ENCODE results near the gene VILL.

DNA sequence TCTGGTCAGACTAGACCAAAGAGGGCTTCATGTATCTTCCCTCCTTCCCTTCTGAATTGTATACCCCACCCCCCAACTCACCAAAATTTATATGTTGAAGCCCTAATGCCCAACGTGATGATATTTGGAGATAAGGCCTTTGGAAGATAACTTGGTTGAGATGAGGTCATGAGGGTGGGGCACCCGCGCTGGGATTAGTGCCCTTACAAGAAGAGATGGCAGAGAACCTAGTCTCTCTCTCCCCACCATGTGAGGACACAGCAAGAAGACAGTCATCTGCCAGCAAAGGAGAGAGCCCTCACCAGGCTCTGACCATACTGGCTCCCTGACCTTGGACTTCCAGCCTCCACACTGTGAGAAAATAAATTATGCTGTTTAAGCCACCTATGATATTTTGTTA is 25.4 kb downstream of the VILL start:
- TF ChIP-seq EZH2 (IDR thresholded peaks at IDR 0.05; ENCODE audit: borderline replicate concordance, low read length) = no peak
- TF ChIP-seq, protein P1, sequence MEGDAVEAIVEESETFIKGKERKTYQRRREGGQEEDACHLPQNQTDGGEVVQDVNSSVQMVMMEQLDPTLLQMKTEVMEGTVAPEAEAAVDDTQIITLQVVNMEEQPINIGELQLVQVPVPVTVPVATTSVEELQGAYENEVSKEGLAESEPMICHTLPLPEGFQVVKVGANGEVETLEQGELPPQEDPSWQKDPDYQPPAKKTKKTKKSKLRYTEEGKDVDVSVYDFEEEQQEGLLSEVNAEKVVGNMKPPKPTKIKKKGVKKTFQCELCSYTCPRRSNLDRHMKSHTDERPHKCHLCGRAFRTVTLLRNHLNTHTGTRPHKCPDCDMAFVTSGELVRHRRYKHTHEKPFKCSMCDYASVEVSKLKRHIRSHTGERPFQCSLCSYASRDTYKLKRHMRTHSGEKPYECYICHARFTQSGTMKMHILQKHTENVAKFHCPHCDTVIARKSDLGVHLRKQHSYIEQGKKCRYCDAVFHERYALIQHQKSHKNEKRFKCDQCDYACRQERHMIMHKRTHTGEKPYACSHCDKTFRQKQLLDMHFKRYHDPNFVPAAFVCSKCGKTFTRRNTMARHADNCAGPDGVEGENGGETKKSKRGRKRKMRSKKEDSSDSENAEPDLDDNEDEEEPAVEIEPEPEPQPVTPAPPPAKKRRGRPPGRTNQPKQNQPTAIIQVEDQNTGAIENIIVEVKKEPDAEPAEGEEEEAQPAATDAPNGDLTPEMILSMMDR (conservative IDR thresholded peaks at IDR 0.05 in 1 of 2, IDR thresholded peaks at IDR 0.05 in 1 of 2; ENCODE audit: extremely low read depth in 1 of 2, insufficient read depth in 1 of 2, low read depth in 1 of 2, low read length in 2 of 2) = no peak
